Left ventricle myocardium inferior (tissue), 1 donor: Measurements from ENCODE around the gene GAL3ST3. TPM values are rescaled to one million over a fixed set of nuclear protein-coding genes. Genes with fewer than 3 reads are reported as not detected.

Source experiments
- DNase-seq: peaks from one replicate; pipeline ENCODE4 v3.0.0-alpha.2; 2020
- H3K27ac ChIP-seq: fragments of 200-600 bp; replicated peaks from 2 replicates; pipeline ENCODE4 v1.8.0; 2021
- H3K27me3 ChIP-seq: fragments of 200-600 bp; 2 replicates; pipeline ENCODE4 v1.8.0; 2021; ENCODE audit warnings: low read depth
- H3K36me3 ChIP-seq: fragments of 200-600 bp; 2 replicates; pipeline ENCODE4 v1.8.0; 2021
- H3K4me1 ChIP-seq: fragments of 200-600 bp; 2 replicates; pipeline ENCODE4 v1.8.0; 2021
- H3K4me3 ChIP-seq: fragments of 200-600 bp; 2 replicates; pipeline ENCODE4 v1.8.0; 2021; ENCODE audit warnings: mild to moderate bottlenecking, moderate library complexity
- H3K9me3 ChIP-seq: fragments of 200-600 bp; replicated peaks from 2 replicates; pipeline ENCODE4 v1.8.0; 2021
- CTCF ChIP-seq: fragments of 200-600 bp; IDR thresholded peaks from 2 replicates; pipeline ENCODE4 v1.8.0; 2021; ENCODE audit warnings: antibody characterized with exemption, mild to moderate bottlenecking, borderline replicate concordance
- intact Hi-C: fragments of 100-400 bp; cut with micrococcal nuclease; formaldehyde crosslinking; loops from one replicate; pipeline ENCODE4 v1.11.0; 2022
- total RNA-seq: library from RNA; stranded (reverse); fragmentation: NEBNext Ultra II Directional; extraction: Animal tissue kit (Norgen Biotek cat#: 25700); gene quantifications from one replicate; pipeline ENCODE4 v1.2.1, GENCODE V29; 2021
- donor health status: DM: no; HTN: yes; CAD: no; lungs with severe emphysema.

GAL3ST3 gene
- total RNA-seq, 1 donor from 2014 or later, result 1.3 TPM

GRCh38 chr11:66077927-66078326 lies 29.0 kb upstream of the GAL3ST3 start:
- Histone ChIP-seq H3K4me1 (peaks cover 48% of the 10 kb centered on the region), H3K36me3 (peaks cover 21% of the 10 kb centered on the region), H3K27ac (no peak overlapping the region), H3K27me3 (no peaks in the 10 kb centered on the region), H3K9me3 (no peaks in the 10 kb centered on the region), H3K4me3 (no peak overlapping the region)
- no peak for DNase-seq
- no peak for TF ChIP-seq CTCF
- intact Hi-C loops, result no loop called here

DNA sequence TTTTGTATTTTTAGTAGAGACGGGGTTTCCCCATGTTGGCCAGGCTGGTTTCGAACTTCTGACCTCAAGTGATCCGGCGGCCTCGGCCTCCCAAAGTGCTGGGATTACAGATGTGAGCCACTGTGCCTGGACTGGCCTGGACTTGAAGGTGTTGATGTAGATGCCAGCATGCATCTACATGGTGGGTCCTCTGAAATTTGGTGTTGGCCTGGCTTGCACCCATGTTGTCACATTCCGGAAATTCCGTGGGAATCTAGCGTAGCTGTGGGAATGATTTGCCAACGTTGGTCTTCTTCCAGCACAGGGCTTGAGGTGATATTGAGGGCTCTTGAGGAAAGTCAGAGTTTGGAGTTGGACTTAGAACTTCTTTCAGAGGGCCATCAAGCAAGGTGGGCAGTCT lies 27.6 kb upstream of the GAL3ST3 start:
- intact Hi-C loops, result no loop called here
- Histone ChIP-seq H3K27ac (peak overlapping the region; percentile 42), H3K36me3 (peaks cover 26% of the 10 kb centered on the region), H3K9me3 (no peaks in the 10 kb centered on the region), H3K4me3 (no peak overlapping the region), H3K4me1 (peaks cover 41% of the 10 kb centered on the region), H3K27me3 (no peaks in the 10 kb centered on the region)
- no peak for TF ChIP-seq CTCF
- no peak for DNase-seq

GRCh38 chr11:66075273-66075672 lies 26.3 kb upstream of the GAL3ST3 start:
- no peak overlapping the region for H3K27ac ChIP-seq
- no peak overlapping the region for H3K4me3 ChIP-seq
- peaks cover 26% of the 10 kb centered on the region for H3K36me3 ChIP-seq
- H3K9me3 ChIP-seq, result no peaks in the 10 kb centered on the region
- intact Hi-C loops, result no loop called here
- no peak for DNase-seq
- peaks cover 41% of the 10 kb centered on the region for H3K4me1 ChIP-seq
- H3K27me3 ChIP-seq, result no peaks in the 10 kb centered on the region
- no peak for TF ChIP-seq CTCF

DNA sequence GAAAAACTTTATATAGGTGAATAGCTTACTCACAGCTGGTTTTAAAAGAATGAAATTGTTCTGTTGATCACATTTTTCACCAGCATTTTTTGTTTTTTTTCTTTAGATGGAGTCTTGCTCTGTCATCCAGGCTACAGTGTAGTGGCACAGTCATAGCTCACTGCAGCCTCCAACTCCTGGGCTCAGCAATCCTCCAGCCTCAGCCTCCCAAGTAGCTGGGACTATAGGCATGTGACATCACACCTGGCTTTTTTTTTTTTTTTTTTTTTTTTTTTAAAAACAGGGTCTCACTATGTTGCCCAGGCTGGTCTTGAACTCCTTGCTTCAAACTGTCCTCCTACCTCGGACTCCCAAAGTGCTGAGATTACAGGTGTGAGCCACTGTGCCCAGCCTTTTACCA lies 24.7 kb upstream of the GAL3ST3 start:
- TF ChIP-seq CTCF, result no peak
- H3K27ac ChIP-seq, result no peak overlapping the region
- intact Hi-C loops, result no loop called here
- no peak for DNase-seq
- H3K36me3 ChIP-seq, result peaks cover 23% of the 10 kb centered on the region
- H3K4me3 ChIP-seq, result no peak overlapping the region
- H3K9me3 ChIP-seq, result no peaks in the 10 kb centered on the region
- H3K4me1 ChIP-seq, result peaks cover 45% of the 10 kb centered on the region
- H3K27me3 ChIP-seq, result no peaks in the 10 kb centered on the region

DNA sequence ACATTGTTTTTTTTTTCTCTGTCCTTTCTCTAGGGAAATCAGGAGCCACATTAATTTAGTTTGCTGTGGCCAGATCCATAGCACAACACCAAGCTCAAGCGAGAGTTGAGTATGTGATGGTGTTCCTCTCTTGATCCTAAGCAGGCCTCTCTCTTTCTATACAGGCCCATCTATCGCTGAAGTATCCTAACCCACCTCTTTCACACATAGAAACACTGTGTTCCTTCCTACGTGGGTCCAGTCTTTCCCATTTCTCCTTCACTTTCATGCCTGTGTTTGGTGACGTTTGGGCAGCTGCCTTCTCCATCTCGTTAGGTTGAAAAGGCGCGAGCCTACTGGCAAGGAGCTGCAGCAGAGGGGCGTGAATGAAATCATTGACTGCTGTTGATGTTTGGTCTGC lies 23.6 kb upstream of the GAL3ST3 start:
- TF ChIP-seq CTCF, result no peak
- peaks cover 56% of the 10 kb centered on the region for H3K4me1 ChIP-seq

GRCh38 chr11:66072081-66072480 lies 23.1 kb upstream of the GAL3ST3 start:
- peaks cover 56% of the 10 kb centered on the region for H3K4me1 ChIP-seq
- no peak for TF ChIP-seq CTCF
- intact Hi-C loops, result no loop called here
- H3K9me3 ChIP-seq, result no peaks in the 10 kb centered on the region
- H3K27me3 ChIP-seq, result no peaks in the 10 kb centered on the region
- peak overlapping the region; percentile 92 for H3K4me3 ChIP-seq
- DNase-seq, result no peak
- peaks cover 39% of the 10 kb centered on the region for H3K36me3 ChIP-seq
- H3K27ac ChIP-seq, result peak overlapping the region; percentile 94

More for the DNA sequence above, 23.6 kb upstream of the GAL3ST3 start:
- DNase-seq, result no peak
- peaks cover 34% of the 10 kb centered on the region for H3K36me3 ChIP-seq
- no peaks in the 10 kb centered on the region for H3K27me3 ChIP-seq
- intact Hi-C loops, result no loop called here
- no peaks in the 10 kb centered on the region for H3K9me3 ChIP-seq
- H3K4me3 ChIP-seq, result no peak overlapping the region
- H3K27ac ChIP-seq, result peak overlapping the region; percentile 94
